AG08396 (cell line): Measurements from ENCODE around the gene SLC11A1.

Experiments used
- DNase-seq: peaks from one replicate; pipeline ENCODE4 v3.0.0; 2012; ENCODE audit warnings: low spot score, mixed read lengths

SLC11A1 gene

GRCh38 chr2:218381916-218382366, at the start of gene SLC11A1:
Gene SLC11A1, plus strand, starts transcription at chr2:218382273. Its CDS starts 96 bp downstream, at chr2:218382369.
- no peak for DNase-seq

GRCh38 chr2:218332288-218332687, 49.8 kb upstream of the SLC11A1 start:
- DNase-seq, result no peak

- DNase-seq, result no peak
Observed at GRCh38 chr2:218332920-218333645, 49.0 kb upstream of the SLC11A1 start.

- no peak for DNase-seq
Observed at GRCh38 chr2:218334531-218334930, 47.5 kb upstream of the SLC11A1 start.

- no peak for DNase-seq
Observed at GRCh38 chr2:218340656-218341055, 41.4 kb upstream of the SLC11A1 start.

GRCh38 chr2:218341381-218341780, 40.7 kb upstream of the SLC11A1 start:
- DNase-seq, result no peak

GRCh38 chr2:218342837-218343236, 39.2 kb upstream of the SLC11A1 start:
- no peak for DNase-seq

GRCh38 chr2:218343591-218343990, 38.5 kb upstream of the SLC11A1 start:
- DNase-seq, result peak; percentile 74

- DNase-seq, result no peak
Observed at GRCh38 chr2:218344090-218344754, 37.9 kb upstream of the SLC11A1 start.

GRCh38 chr2:218344755-218345417, 37.2 kb upstream of the SLC11A1 start:
- no peak for DNase-seq

GRCh38 chr2:218345491-218346236, 36.4 kb upstream of the SLC11A1 start:
- DNase-seq, result no peak

GRCh38 chr2:218347172-218347571, 34.9 kb upstream of the SLC11A1 start:
- DNase-seq, result no peak

- DNase-seq, result no peak
Observed at GRCh38 chr2:218354045-218354444, 28.0 kb upstream of the SLC11A1 start.

- DNase-seq, result no peak
Observed at GRCh38 chr2:218354850-218355443, 27.1 kb upstream of the SLC11A1 start.

GRCh38 chr2:218357236-218358177, 24.6 kb upstream of the SLC11A1 start:
- no peak for DNase-seq

- no peak for DNase-seq
Observed at GRCh38 chr2:218360453-218360852, 21.6 kb upstream of the SLC11A1 start.

- no peak for DNase-seq
Observed at GRCh38 chr2:218362606-218363005, 19.5 kb upstream of the SLC11A1 start.

- no peak for DNase-seq
Observed at GRCh38 chr2:218363736-218364135, 18.3 kb upstream of the SLC11A1 start.

GRCh38 chr2:218364196-218364595, 17.9 kb upstream of the SLC11A1 start:
- no peak for DNase-seq

GRCh38 chr2:218366621-218367414, 15.3 kb upstream of the SLC11A1 start:
- DNase-seq, result no peak
